ENCODE results near the gene WNT8B. TPM values are rescaled to one million over a fixed set of nuclear protein-coding genes. Genes with fewer than 3 reads are reported as not detected.

WNT8B gene
- total and polyA plus RNA-seq, 2 of the 13 experiments (the other 11 are each of a cell fraction or from before 2014, with no cell fraction given), result 0.07 to 0.20 TPM

GRCh38 chr10:100506596-100507356 lies 44.0 kb downstream of the WNT8B start:
- H3K9ac ChIP-seq (ENCODE audit: insufficient read depth, low read depth, low read length), result no peak overlapping the region
- no peak overlapping the region for H3K4me2 ChIP-seq (ENCODE audit: low read depth, low read length)
- no peak overlapping the region for H2AFZ ChIP-seq (ENCODE audit: low read length)
- BruUV-seq (replicated peaks), result no TSS peak
- no peaks in the 10 kb centered on the region for H4K20me1 ChIP-seq (ENCODE audit: insufficient read depth, low read length)
- WGBS (ENCODE audit: low lambda C conversion rate), result 95% methylated on average over 5 of the region's 5 CpGs
- no peak for DNase-seq (ENCODE audit: low spot score)
- no peaks in the 10 kb centered on the region for H3K27me3 ChIP-seq (ENCODE audit: control insufficient read depth in 1 of 2, insufficient read depth in 2 of 2, low read length in 2 of 2)
- FAIRE-seq, result no peak
- in situ Hi-C loops (cut with HindIII; ENCODE audit: extremely low pct_ligation_motif_present, low pct_unique_long_range_greater_than_20kb) (loop anchor here (5.0 kb wide), 2 partner anchors 69 to 164 kb away; no protein-coding TSS in a partner anchor), intact Hi-C loops (cut with micrococcal nuclease; ENCODE audit: unreplicated experiment) (no loop called here)
- H3K4me3 ChIP-seq (replicated peaks in 1 of 3; ENCODE audit: insufficient read depth in 1 of 3, low read depth in 2 of 3, low read length in 3 of 3), result no peak overlapping the region
- H3K4me1 ChIP-seq (ENCODE audit: insufficient read depth, low read length), result peaks cover 8% of the 10 kb centered on the region; the same call in 1 of the 2 replicates
- no peaks in the 10 kb centered on the region for H3K79me2 ChIP-seq (ENCODE audit: insufficient read depth, low read length)
- CTCF ChIA-PET (ENCODE audit: low intra/inter-chr PET ratio, low total read pairs), result interaction anchor here (2.2 to 2.7 kb wide), 2 partner anchors 73 to 168 kb away, joined by 7 to 26 read pairs; no protein-coding TSS in a partner anchor
- no peaks in the 10 kb centered on the region for H3K36me3 ChIP-seq (replicated peaks in 1 of 2; ENCODE audit: control insufficient read depth in 1 of 2, insufficient read depth in 2 of 2, low read length in 2 of 2)
- TF ChIP-seq ZFYVE20 (CRISPR knock-in tag; IDR thresholded peaks at IDR 0.05; ENCODE audit: borderline replicate concordance, low read depth) (no peak), LCORL (IDR thresholded peaks at IDR 0.05) (no peak), LCORL (CRISPR knock-in tag; IDR thresholded peaks at IDR 0.05) (no peak), MAF1 (CRISPR knock-in tag; IDR thresholded peaks at IDR 0.05; ENCODE audit: borderline replicate concordance) (no peak), ZNF296 (CRISPR knock-in tag; conservative IDR thresholded peaks at IDR 0.05) (no peak), ZNF746 (CRISPR knock-in tag; IDR thresholded peaks at IDR 0.05) (no peak), ZFP36 (IDR thresholded peaks at IDR 0.05; ENCODE audit: borderline replicate concordance, low read depth, low read length, partially characterized antibody) (no peak), ZNF382 (CRISPR knock-in tag; IDR thresholded peaks at IDR 0.05; ENCODE audit: borderline replicate concordance) (no peak), TBX3 (IDR thresholded peaks at IDR 0.05; ENCODE audit: borderline replicate concordance) (no peak), ZNF816 (CRISPR knock-in tag; IDR thresholded peaks at IDR 0.05; ENCODE audit: borderline replicate concordance) (no peak), THAP11 (CRISPR knock-in tag; IDR thresholded peaks at IDR 0.05) (no peak), ZNF468 (CRISPR knock-in tag; IDR thresholded peaks at IDR 0.05) (no peak), KAT2B (IDR thresholded peaks at IDR 0.05; ENCODE audit: borderline replicate concordance, low read depth, low read length) (no peak), ZNF546 (CRISPR knock-in tag; conservative IDR thresholded peaks at IDR 0.05) (no peak)
- TF ChIP-seq, protein P1, sequence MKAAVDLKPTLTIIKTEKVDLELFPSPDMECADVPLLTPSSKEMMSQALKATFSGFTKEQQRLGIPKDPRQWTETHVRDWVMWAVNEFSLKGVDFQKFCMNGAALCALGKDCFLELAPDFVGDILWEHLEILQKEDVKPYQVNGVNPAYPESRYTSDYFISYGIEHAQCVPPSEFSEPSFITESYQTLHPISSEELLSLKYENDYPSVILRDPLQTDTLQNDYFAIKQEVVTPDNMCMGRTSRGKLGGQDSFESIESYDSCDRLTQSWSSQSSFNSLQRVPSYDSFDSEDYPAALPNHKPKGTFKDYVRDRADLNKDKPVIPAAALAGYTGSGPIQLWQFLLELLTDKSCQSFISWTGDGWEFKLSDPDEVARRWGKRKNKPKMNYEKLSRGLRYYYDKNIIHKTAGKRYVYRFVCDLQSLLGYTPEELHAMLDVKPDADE (CRISPR knock-in tag; IDR thresholded peaks at IDR 0.05), result no peak
- TF ChIP-seq, protein P2, sequence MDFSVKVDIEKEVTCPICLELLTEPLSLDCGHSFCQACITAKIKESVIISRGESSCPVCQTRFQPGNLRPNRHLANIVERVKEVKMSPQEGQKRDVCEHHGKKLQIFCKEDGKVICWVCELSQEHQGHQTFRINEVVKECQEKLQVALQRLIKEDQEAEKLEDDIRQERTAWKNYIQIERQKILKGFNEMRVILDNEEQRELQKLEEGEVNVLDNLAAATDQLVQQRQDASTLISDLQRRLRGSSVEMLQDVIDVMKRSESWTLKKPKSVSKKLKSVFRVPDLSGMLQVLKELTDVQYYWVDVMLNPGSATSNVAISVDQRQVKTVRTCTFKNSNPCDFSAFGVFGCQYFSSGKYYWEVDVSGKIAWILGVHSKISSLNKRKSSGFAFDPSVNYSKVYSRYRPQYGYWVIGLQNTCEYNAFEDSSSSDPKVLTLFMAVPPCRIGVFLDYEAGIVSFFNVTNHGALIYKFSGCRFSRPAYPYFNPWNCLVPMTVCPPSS (IDR thresholded peaks at IDR 0.05), result no peak
- ATAC-seq, result no peak
- H3K9me3 ChIP-seq (ENCODE audit: low read length), result no peaks in the 10 kb centered on the region
- no peak overlapping the region for H3K27ac ChIP-seq (ENCODE audit: extremely low read length, insufficient read depth, low read length)
- POLR2A ChIA-PET, result no interaction called here

Measured in HepG2 (cell line).